ENCODE measurements around the gene COG5.

- TF ChIP-seq RAD21 (IDR thresholded peaks at IDR 0.05; ENCODE audit: low read length) (no peak), CTCF (conservative IDR thresholded peaks at IDR 0.05; ENCODE audit: low read depth, low read length) (no peak), RCOR1 (IDR thresholded peaks at IDR 0.05; ENCODE audit: insufficient replicate concordance, low read length) (no peak)
Measured at GRCh38 chr7:107179326-107180164, 384.2 kb downstream of the COG5 start.

All from IMR-90 (cell line).